Panc1 (cell line): ENCODE results near the gene FGD4. TPM values are rescaled to one million over a fixed set of nuclear protein-coding genes. Genes with fewer than 3 reads are reported as not detected.
A peak's percentile ranks its signal among the peaks of the same experiment; 100 is the strongest.

ENCODE experiments used
- ATAC-seq: fragments of 200-7000 bp; cut with Tn5 transposase; 2 replicates; pipeline ENCODE4 v1.9.1; 2020; ENCODE audit warnings: mild to moderate bottlenecking, moderate library complexity
- BruUV-seq: library from RNA; stranded (reverse); fragments of 400-500 nt; replicated peaks from 2 replicates; lab custom pipeline; 2021; lab: Mats Ljungman, UMichigan
- CTCF ChIA-PET: fragments of 300-600 bp; sonication (Branson Sonifier 250); formaldehyde crosslinking; loops from one replicate; lab custom pipeline; 2022; ENCODE audit warnings: antibody characterized with exemption; lab: Charles Lee
- POLR2A ChIA-PET: fragments of 300-600 bp; sonication (Branson Sonifier 250); formaldehyde crosslinking; loops from one replicate; lab custom pipeline; 2022; ENCODE audit warnings: antibody characterized with exemption; lab: Charles Lee
- DNase-seq: peaks from one replicate; pipeline ENCODE4 v3.0.0-alpha.2; 2010; ENCODE audit warnings: low read depth, low spot score
- H3K27ac ChIP-seq: 2 replicates; pipeline ENCODE4 v1.5.1; 2011; ENCODE audit warnings: mild to moderate bottlenecking, low read length, inconsistent platforms
- H3K27me3 ChIP-seq: fragments of 200-500 bp; sonication (Bioruptor generic); 2 replicates; pipeline ENCODE4 v1.6.0; 2014; ENCODE audit warnings: low read length, inconsistent platforms; ENCODE audit not compliant: control insufficient read depth, insufficient read depth
- H3K36me3 ChIP-seq: fragments of 200-500 bp; sonication (Bioruptor generic); 2 replicates; pipeline ENCODE4 v1.5.1; 2014; ENCODE audit warnings: inconsistent platforms, mild to moderate bottlenecking, low read length, moderate library complexity; ENCODE audit not compliant: control insufficient read depth, insufficient read depth
- H3K4me1 ChIP-seq: 2 replicates; pipeline ENCODE4 v1.5.1; 2011; ENCODE audit warnings: inconsistent platforms, mild to moderate bottlenecking, low read length, moderate library complexity; ENCODE audit not compliant: control insufficient read depth, insufficient read depth
- H3K4me3 ChIP-seq, 2 experiments: 2 replicates each; pipeline ENCODE4 v1.5.1; 2011 to 2012; ENCODE audit warnings: low read depth in 2 of 2, low read length in 2 of 2, mild to moderate bottlenecking in 2 of 2, inconsistent platforms in 1 of 2, moderate library complexity in 1 of 2
- H3K9me3 ChIP-seq: fragments of 200-500 bp; sonication (Bioruptor generic); 2 replicates; pipeline ENCODE4 v1.5.1; 2014; ENCODE audit warnings: low read depth, mild to moderate bottlenecking, inconsistent platforms, low read length, moderate library complexity; ENCODE audit not compliant: control insufficient read depth, insufficient read depth
- CTCF ChIP-seq: fragments of 450-650 bp; IDR thresholded peaks from 2 replicates; pipeline ENCODE4 v1.5.1; 2017; ENCODE audit warnings: mild to moderate bottlenecking
- POLR2AphosphoS5 ChIP-seq: IDR thresholded peaks from 2 replicates; pipeline ENCODE4 v1.6.1; 2012; ENCODE audit warnings: mild to moderate bottlenecking, low read depth, low read length, moderate library complexity
- REST ChIP-seq, 2 experiments: IDR thresholded peaks; 2 replicates each; pipeline ENCODE4 v1.6.1; 2011 to 2012; ENCODE audit warnings: low read depth in 2 of 2, control low read depth in 1 of 2, low read length in 1 of 2, mild to moderate bottlenecking in 1 of 2, moderate library complexity in 1 of 2; ENCODE audit not compliant: insufficient read depth in 1 of 2
- SIN3A ChIP-seq: IDR thresholded peaks from 2 replicates; pipeline ENCODE4 v1.6.1; 2012; ENCODE audit warnings: low read depth, mild to moderate bottlenecking, low read length, moderate library complexity, borderline replicate concordance; ENCODE audit not compliant: insufficient read depth
- TCF7L2 ChIP-seq: IDR thresholded peaks from 2 replicates; pipeline ENCODE4 v1.6.1; 2011; ENCODE audit warnings: mild to moderate bottlenecking, low read depth, low read length, inconsistent platforms
- in situ Hi-C: cut with HindIII; loops from 2 replicates; pipeline ENCODE4 v1.10.0; 2016; ENCODE audit warnings: low sequenced_read_pairs, low pct_unique_long_range_greater_than_20kb
- intact Hi-C: fragments of 100-400 bp; cut with micrococcal nuclease; formaldehyde crosslinking; loops from one replicate; pipeline ENCODE4 v1.10.0; 2022; ENCODE audit not compliant: unreplicated experiment
- total RNA-seq: library from RNA; stranded (reverse); gene quantifications from one replicate; pipeline ENCODE4 v1.2.1, GENCODE V29; 2021; ENCODE audit not compliant: unreplicated experiment

FGD4 gene
- total RNA-seq, 1 experiment from 2014 or later = 5.0 TPM

GRCh38 chr12:32390572-32391219 lies 8.7 kb upstream of the FGD4 start:
- H3K4me3 ChIP-seq = peak overlapping the region; percentile 38 to 63
- CTCF ChIA-PET = no interaction called here
- BruUV-seq = no TSS peak
- ATAC-seq = peak; percentile 89
- POLR2A ChIA-PET = interaction anchor here (0.5 to 0.6 kb wide), 2 partner anchors 11 to 263 kb away, joined by 3 to 5 read pairs; no protein-coding TSS in a partner anchor
- H3K9me3 ChIP-seq = no peaks in the 10 kb centered on the region
- H3K27ac ChIP-seq = no peak overlapping the region
- no peaks in the 10 kb centered on the region for H3K4me1 ChIP-seq
- no peaks in the 10 kb centered on the region for H3K36me3 ChIP-seq
- no peak for DNase-seq
- intact Hi-C loops (no loop called here), in situ Hi-C loops (no loop called here)
- no peaks in the 10 kb centered on the region for H3K27me3 ChIP-seq
- TF ChIP-seq POLR2AphosphoS5 = no peak
- no peak for TF ChIP-seq TCF7L2
- no peak for TF ChIP-seq CTCF
- TF ChIP-seq REST (IDR thresholded peaks at IDR 0.05; ENCODE audit: insufficient read depth in 1 of 2, low read depth in 2 of 2, low read length in 1 of 2) = no peak
- no peak for TF ChIP-seq SIN3A

GRCh38 chr12:32395026-32395425 lies 4.3 kb upstream of the FGD4 start:
- no peak overlapping the region for H3K4me3 ChIP-seq
- H3K27me3 ChIP-seq = no peaks in the 10 kb centered on the region
- in situ Hi-C loops (no loop called here), intact Hi-C loops (no loop called here)
- ChIA-PET POLR2A (no interaction called here), CTCF (no interaction called here)
- DNase-seq (no peak), ATAC-seq (no peak)
- no peak overlapping the region for H3K27ac ChIP-seq
- H3K9me3 ChIP-seq = no peaks in the 10 kb centered on the region
- no peaks in the 10 kb centered on the region; the same call in 1 of the 2 replicates for H3K36me3 ChIP-seq
- BruUV-seq = no TSS peak
- H3K4me1 ChIP-seq = no peaks in the 10 kb centered on the region
- TF ChIP-seq TCF7L2 (no peak), SIN3A (no peak), POLR2AphosphoS5 (no peak), CTCF (no peak), REST (IDR thresholded peaks at IDR 0.05; ENCODE audit: insufficient read depth in 1 of 2, low read depth in 2 of 2, low read length in 1 of 2) (no peak)
